OCI-LY3 (cell line): ENCODE data around the gene KCNMA1.

ENCODE experiments used
- H2AFZ ChIP-seq: fragments of 200-600, 300-600 bp; shearing (Covaris generic); 2 replicates; pipeline ENCODE4 v1.6.0; 2014; ENCODE audit warnings: antibody characterized with exemption, low read depth, low read length
- H3K27ac ChIP-seq: fragments of 200-600, 300-600 bp; sonication (generic); 2 replicates; pipeline ENCODE4 v1.5.1; 2014; ENCODE audit warnings: mild to moderate bottlenecking, low read length, moderate library complexity, mixed read lengths
- H3K27me3 ChIP-seq: fragments of 200-600, 300-600 bp; sonication (generic); 2 replicates; pipeline ENCODE4 v1.6.1; 2014; ENCODE audit warnings: low read depth, low read length, mixed read lengths
- H3K36me3 ChIP-seq: fragments of 200-600, 300-600 bp; sonication (generic); replicated peaks from 2 replicates; pipeline ENCODE3; 2014; ENCODE audit warnings: low read depth, low read length, mixed read lengths
- H3K4me1 ChIP-seq: fragments of 300-600, 200-600 bp; sonication (generic); 2 replicates; pipeline ENCODE4 v1.6.1; 2014; ENCODE audit warnings: low read length, mixed read lengths
- H3K4me2 ChIP-seq: fragments of 200-600, 300-600 bp; sonication (generic); 2 replicates; pipeline ENCODE4 v1.6.1; 2014; ENCODE audit warnings: low read length, mixed read lengths
- H3K4me3 ChIP-seq: fragments of 300-600, 200-600 bp; sonication (generic); 2 replicates; pipeline ENCODE4 v1.5.1; 2014; ENCODE audit warnings: antibody characterized with exemption, mild to moderate bottlenecking, low read length, moderate library complexity
- H3K79me2 ChIP-seq: fragments of 300-600, 200-600 bp; shearing (Covaris generic); 2 replicates; pipeline ENCODE4 v1.6.1; 2014; ENCODE audit warnings: mild to moderate bottlenecking, low read length, mixed read lengths
- H3K9ac ChIP-seq: fragments of 300-600, 200-600 bp; shearing (Covaris generic); 2 replicates; pipeline ENCODE4 v1.6.0; 2014; ENCODE audit warnings: mild to moderate bottlenecking, low read length, moderate library complexity
- H3K9me3 ChIP-seq: fragments of 200-600, 300-600 bp; shearing (Covaris generic); 2 replicates; pipeline ENCODE4 v1.6.1; 2014; ENCODE audit warnings: low read length, mixed read lengths; ENCODE audit not compliant: insufficient read depth
- H4K20me1 ChIP-seq: fragments of 200-600, 300-600 bp; sonication (generic); 2 replicates; pipeline ENCODE4 v1.6.1; 2016; ENCODE audit warnings: low read length, mixed read lengths; ENCODE audit not compliant: insufficient read depth
- EZH2phosphoT487 ChIP-seq: fragments of 200-600 bp; shearing (Covaris generic); IDR thresholded peaks from 2 replicates; pipeline ENCODE4 v1.6.1; 2018; ENCODE audit warnings: antibody characterized with exemption, mixed run types, low read depth
- TF ChIP-seq, protein P1 (sequence below): fragments of 200-600, 300-600 bp; sonication (generic); IDR thresholded peaks from 2 replicates; pipeline ENCODE4 v1.5.1; 2014; ENCODE audit warnings: antibody characterized with exemption, low read length, low read depth

The KCNMA1 gene

DNA sequence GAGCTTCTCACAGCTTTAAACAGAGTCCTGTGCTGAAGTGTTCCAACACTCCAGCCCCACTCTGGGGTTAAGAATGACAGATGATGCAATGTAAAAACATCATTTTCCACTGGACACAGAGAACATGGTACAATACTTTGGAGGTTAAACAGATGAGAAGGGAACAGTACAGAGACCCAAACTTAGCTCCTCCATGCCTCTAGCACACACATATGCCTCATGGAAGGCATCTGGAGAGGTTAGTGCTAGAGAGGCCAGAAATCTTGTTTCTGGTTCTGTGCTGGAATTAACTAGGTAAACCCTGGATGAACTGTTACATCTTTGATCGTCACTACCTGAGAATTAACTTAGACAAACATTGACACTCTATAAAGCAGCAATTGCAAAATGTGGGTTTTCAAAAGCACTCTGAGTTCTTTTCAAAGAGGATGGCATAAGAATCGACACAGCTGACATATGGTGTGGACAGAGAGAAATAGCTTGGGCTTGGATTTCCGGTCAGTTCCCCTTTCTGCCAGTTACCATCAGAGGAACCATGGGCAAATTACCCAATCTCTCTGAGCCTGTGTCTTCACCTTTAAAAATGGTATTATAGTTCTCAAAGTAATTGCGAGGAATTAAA, 81.9 kb downstream of the KCNMA1 start:
- Histone ChIP-seq H3K4me1 (peaks cover 8% of the 10 kb centered on the region), H3K79me2 (peaks cover 39% of the 10 kb centered on the region), H3K27ac (no peak overlapping the region), H3K4me3 (no peak overlapping the region), H3K4me2 (no peak overlapping the region), H4K20me1 (peaks cover 62% of the 10 kb centered on the region), H3K9ac (no peak overlapping the region), H3K9me3 (no peaks in the 10 kb centered on the region), H3K27me3 (no peaks in the 10 kb centered on the region), H3K36me3 (no peaks in the 10 kb centered on the region), H2AFZ (no peak overlapping the region)
- TF ChIP-seq, protein P1, sequence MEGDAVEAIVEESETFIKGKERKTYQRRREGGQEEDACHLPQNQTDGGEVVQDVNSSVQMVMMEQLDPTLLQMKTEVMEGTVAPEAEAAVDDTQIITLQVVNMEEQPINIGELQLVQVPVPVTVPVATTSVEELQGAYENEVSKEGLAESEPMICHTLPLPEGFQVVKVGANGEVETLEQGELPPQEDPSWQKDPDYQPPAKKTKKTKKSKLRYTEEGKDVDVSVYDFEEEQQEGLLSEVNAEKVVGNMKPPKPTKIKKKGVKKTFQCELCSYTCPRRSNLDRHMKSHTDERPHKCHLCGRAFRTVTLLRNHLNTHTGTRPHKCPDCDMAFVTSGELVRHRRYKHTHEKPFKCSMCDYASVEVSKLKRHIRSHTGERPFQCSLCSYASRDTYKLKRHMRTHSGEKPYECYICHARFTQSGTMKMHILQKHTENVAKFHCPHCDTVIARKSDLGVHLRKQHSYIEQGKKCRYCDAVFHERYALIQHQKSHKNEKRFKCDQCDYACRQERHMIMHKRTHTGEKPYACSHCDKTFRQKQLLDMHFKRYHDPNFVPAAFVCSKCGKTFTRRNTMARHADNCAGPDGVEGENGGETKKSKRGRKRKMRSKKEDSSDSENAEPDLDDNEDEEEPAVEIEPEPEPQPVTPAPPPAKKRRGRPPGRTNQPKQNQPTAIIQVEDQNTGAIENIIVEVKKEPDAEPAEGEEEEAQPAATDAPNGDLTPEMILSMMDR = no peak
- no peak for TF ChIP-seq EZH2phosphoT487

DNA sequence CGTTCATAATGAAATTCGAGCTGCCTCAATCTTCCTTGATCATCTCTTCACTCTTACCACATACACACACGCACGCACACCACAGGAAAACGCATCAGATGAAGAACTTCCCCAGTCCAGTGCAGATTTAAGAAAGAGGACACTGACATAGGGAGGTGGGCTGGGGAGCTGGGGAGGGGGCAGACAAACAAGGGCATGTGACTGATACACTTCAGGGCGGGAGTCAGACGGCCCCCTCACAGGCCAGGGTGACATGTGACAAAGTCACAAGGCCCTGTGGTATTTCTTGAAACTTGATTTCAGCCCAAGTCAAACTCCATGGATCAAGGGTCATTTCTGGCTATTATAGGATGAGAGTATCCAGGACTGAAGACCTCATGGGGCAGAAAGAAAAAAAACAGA, 82.6 kb downstream of the KCNMA1 start:
- H2AFZ ChIP-seq = no peak overlapping the region
- no peaks in the 10 kb centered on the region for H3K36me3 ChIP-seq
- peaks cover 32% of the 10 kb centered on the region; the same call in 1 of the 2 replicates for H3K79me2 ChIP-seq
- H4K20me1 ChIP-seq = peaks cover 57% of the 10 kb centered on the region
- no peak for TF ChIP-seq EZH2phosphoT487
- TF ChIP-seq, protein P1 = no peak
- no peak overlapping the region for H3K4me2 ChIP-seq
- 0 out of 2 replicates have a peak, but pooled peaks cover 3% of the 10 kb centered on the region for H3K4me1 ChIP-seq
- H3K9ac ChIP-seq = no peak overlapping the region
- no peak overlapping the region for H3K4me3 ChIP-seq
- no peaks in the 10 kb centered on the region for H3K9me3 ChIP-seq
- H3K27ac ChIP-seq = no peak overlapping the region
- H3K27me3 ChIP-seq = no peaks in the 10 kb centered on the region

DNA sequence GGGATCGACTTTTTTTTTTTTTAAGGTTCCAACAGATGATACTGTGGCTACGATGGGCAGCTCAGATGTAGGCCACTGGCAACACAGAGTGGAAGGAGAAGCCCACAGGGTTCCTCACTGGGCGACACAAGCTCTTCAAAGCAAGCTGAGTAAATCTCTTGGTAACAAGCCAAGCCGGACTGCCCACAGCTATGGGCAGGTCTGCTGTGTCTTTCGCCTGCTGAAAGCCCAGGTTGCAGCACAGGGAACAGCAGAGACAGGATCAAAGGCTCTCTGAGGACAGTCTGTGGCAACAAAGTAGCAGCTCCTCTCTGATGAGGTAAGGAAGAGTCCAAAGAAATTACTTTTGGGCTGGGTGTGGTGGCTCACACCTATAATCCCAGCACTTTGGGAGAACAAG, 83.6 kb downstream of the KCNMA1 start:
- Histone ChIP-seq H3K4me2 (no peak overlapping the region), H3K36me3 (no peaks in the 10 kb centered on the region), H3K9me3 (no peaks in the 10 kb centered on the region)

DNA sequence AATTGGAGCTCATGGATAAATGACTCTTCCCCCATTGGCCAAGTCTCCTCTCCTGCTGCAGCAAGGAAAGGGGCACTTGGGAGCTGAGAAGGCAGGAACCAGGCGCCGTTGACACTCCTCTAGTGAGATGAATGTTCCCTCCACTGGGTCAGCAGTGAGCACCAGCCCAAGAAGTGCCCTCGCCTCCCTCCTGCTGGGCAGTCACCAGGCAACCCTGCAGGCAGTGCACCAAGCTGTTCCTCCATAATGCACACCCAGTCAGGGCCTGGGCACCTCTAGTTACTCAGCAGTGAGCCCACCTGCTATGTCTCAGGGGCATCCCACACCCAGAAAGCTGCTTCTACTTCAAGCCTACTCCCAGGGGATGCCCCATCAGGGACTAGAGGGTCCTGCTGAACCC, 84.3 kb downstream of the KCNMA1 start:
- Histone ChIP-seq H2AFZ (no peak overlapping the region), H3K4me2 (no peak overlapping the region), H3K4me1 (0 out of 2 replicates have a peak, but pooled peaks cover 3% of the 10 kb centered on the region), H3K9ac (no peak overlapping the region), H3K27me3 (no peaks in the 10 kb centered on the region), H3K79me2 (peaks cover 21% of the 10 kb centered on the region; the same call in 1 of the 2 replicates), H3K27ac (no peak overlapping the region), H3K4me3 (no peak overlapping the region), H3K36me3 (no peaks in the 10 kb centered on the region), H3K9me3 (no peaks in the 10 kb centered on the region), H4K20me1 (peaks cover 59% of the 10 kb centered on the region)
- TF ChIP-seq, protein P1 = no peak
- TF ChIP-seq EZH2phosphoT487 = no peak

More for the DNA sequence above, 83.6 kb downstream of the KCNMA1 start:
- no peak overlapping the region for H2AFZ ChIP-seq
- TF ChIP-seq, protein P1 = no peak
- TF ChIP-seq EZH2phosphoT487 = no peak
- 0 out of 2 replicates have a peak, but pooled peaks cover 3% of the 10 kb centered on the region for H3K4me1 ChIP-seq
- H3K4me3 ChIP-seq = no peak overlapping the region
- peaks cover 27% of the 10 kb centered on the region; the same call in 1 of the 2 replicates for H3K79me2 ChIP-seq
- H3K9ac ChIP-seq = no peak overlapping the region
- H3K27me3 ChIP-seq = no peaks in the 10 kb centered on the region
- no peak overlapping the region for H3K27ac ChIP-seq
- H4K20me1 ChIP-seq = peaks cover 59% of the 10 kb centered on the region
